Upper lobe of left lung (tissue), 6 donors: ENCODE measurements around the gene FLOT1. TPM values are rescaled to one million over a fixed set of nuclear protein-coding genes. Genes with fewer than 3 reads are reported as not detected.

Experiments used
- ATAC-seq, 2 donors: fragments of 200-7000 bp; cut with Tn5 transposase; one replicate each; pipeline ENCODE4 v1.9.1; 2022; ENCODE audit warnings: mild to moderate bottlenecking in 2 of 2, moderate library complexity in 2 of 2; ENCODE audit not compliant: low FRiP score in 2 of 2
- DNase-seq, 2 donors: peaks; one replicate each; pipeline ENCODE4 v3.0.0-alpha.2; 2019 to 2020
- H3K27ac ChIP-seq, 4 donors: fragments of 200-600 bp; sonication (generic); one replicate each; pipeline ENCODE4 v1.5.1; 2016 to 2019
- H3K27me3 ChIP-seq, 4 donors: fragments of 200-600 bp; sonication (generic); one replicate each; pipeline ENCODE4 v1.5.1; 2017 to 2019
- H3K36me3 ChIP-seq, 4 donors: fragments of 200-600 bp; sonication (generic); one replicate each; pipeline ENCODE4 v1.5.1; 2016 to 2019
- H3K4me1 ChIP-seq, 4 donors: fragments of 200-600 bp; sonication (generic); one replicate each; pipeline ENCODE4 v1.5.1; 2018 to 2019
- H3K4me3 ChIP-seq, 4 donors: fragments of 200-600 bp; sonication (generic); one replicate each; pipeline ENCODE4 v1.5.1; 2017 to 2019; ENCODE audit warnings: mild to moderate bottlenecking in 2 of 4, moderate library complexity in 1 of 4
- H3K9me3 ChIP-seq, 4 donors: fragments of 200-600 bp; sonication (generic); one replicate each; pipeline ENCODE4 v1.5.1; 2018 to 2019
- EP300 ChIP-seq, 4 donors: sonication (generic); formaldehyde crosslinking; IDR thresholded peaks; one replicate each; pipeline ENCODE4 v1.5.1; 2017; ENCODE audit warnings: antibody characterized with exemption in 4 of 4, control low read depth in 2 of 4
- POLR2AphosphoS5 ChIP-seq, 2 donors: sonication (generic); formaldehyde crosslinking; IDR thresholded peaks; one replicate each; pipeline ENCODE4 v1.5.1; 2017; ENCODE audit warnings: antibody characterized with exemption in 2 of 2
- whole genome bisulfite sequencing, 2 donors: methylation state at CpG; one replicate each; pipeline ENCODE4 v1.1.5; 2017 to 2018; 5-methylcytosine and 5-hydroxymethylcytosine counted together
- small RNA-seq, 4 donors: library from RNA; depleted of rRNA; stranded (forward); fragments of <200 nt; gene quantifications; one replicate each; pipeline ENCODE3, GENCODE V24; 2016
- total RNA-seq, 6 donors: library from RNA; depleted of rRNA in 4 of 6; stranded (reverse); fragments of >200 nt in 4 of 6; gene quantifications; one replicate each; pipeline versions ENCODE4 v1.1.0 to v1.2.1, GENCODE V29; 2016 to 2021
- TF ChIP-seq, protein P1 (sequence below), 6 experiments: fragments of 450-650 bp in 4 of 6; fragments of 200-600 bp in 2 of 6; sonication (generic) in 2 of 6; IDR thresholded peaks; one replicate each; pipeline ENCODE4 v1.5.1; 2016 to 2019; ENCODE audit warnings: antibody characterized with exemption in 6 of 6
- donor health status: DM: no; HTN: no; CAD: no; lungs with moderate emphysema.
- donor health status: DM: no; HTN: yes; CAD: no; lungs with severe emphysema.

Gene FLOT1
- total RNA-seq, 6 donors from 2014 or later = 133 to 212 (median 143) TPM

DNA sequence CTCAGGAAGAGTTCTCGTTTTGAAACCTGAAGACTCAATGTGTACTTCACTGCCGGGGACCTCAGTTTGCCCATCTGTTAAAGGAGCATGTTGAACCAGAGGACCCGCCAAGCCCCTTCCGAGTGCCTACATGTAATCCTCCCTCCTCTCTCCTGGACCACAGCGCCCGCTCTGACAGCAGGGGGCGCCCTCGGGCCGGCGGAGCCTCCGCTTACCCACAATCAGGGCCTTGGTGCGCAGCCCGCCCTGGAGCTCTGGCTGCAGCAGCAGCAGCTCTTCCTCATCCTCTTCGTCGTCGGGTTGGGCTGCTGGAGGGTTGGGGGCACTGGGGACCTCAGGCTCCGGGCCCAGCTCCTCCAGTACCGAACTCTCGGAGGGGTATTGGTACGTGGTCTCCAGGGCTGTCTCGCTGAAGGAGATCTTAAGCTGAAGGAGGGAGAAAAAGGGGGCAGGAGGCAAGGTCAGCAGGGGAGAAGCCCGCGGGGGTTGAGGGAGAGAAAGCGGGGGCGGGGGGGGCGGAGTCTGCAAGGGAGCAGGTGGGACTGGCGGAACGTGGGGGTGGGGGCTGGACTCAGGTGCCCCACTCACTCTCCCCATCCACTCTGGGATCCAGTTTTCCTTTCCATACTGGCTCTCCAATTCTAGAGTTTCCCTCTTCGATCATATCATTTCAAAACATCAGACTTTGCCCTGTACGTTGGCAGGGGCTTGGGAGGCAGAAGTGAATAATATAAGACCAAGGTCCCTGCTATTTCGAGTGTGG lies 63.3 kb downstream of the FLOT1 start:
- H3K27me3 ChIP-seq = no peaks in the 10 kb centered on the region
- DNase-seq = peak; percentile 89 to 98
- peaks cover 4 to 55% (median 29%) of the 10 kb centered on the region in 4 donors for H3K36me3 ChIP-seq
- peak overlapping the region; percentile 54 to 99 (median 64) for H3K27ac ChIP-seq
- peak; percentile 89 for ATAC-seq
- TF ChIP-seq POLR2AphosphoS5 (IDR thresholded peaks at IDR 0.05) (peak; percentile 51 to 69), EP300 (IDR thresholded peaks at IDR 0.05) (no peak)
- TF ChIP-seq, protein P1, sequence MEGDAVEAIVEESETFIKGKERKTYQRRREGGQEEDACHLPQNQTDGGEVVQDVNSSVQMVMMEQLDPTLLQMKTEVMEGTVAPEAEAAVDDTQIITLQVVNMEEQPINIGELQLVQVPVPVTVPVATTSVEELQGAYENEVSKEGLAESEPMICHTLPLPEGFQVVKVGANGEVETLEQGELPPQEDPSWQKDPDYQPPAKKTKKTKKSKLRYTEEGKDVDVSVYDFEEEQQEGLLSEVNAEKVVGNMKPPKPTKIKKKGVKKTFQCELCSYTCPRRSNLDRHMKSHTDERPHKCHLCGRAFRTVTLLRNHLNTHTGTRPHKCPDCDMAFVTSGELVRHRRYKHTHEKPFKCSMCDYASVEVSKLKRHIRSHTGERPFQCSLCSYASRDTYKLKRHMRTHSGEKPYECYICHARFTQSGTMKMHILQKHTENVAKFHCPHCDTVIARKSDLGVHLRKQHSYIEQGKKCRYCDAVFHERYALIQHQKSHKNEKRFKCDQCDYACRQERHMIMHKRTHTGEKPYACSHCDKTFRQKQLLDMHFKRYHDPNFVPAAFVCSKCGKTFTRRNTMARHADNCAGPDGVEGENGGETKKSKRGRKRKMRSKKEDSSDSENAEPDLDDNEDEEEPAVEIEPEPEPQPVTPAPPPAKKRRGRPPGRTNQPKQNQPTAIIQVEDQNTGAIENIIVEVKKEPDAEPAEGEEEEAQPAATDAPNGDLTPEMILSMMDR (IDR thresholded peaks at IDR 0.05) = peak; percentile 91 to 97 (median 94)
- no peaks in the 10 kb centered on the region for H3K9me3 ChIP-seq
- H3K4me3 ChIP-seq = peak overlapping the region in 3 of 4 donors; percentile 6 to 70 (median 25)
- whole genome bisulfite sequencing, 2 donors = 14 to 22% methylated on average over 18 to 30 of the region's 31 CpGs
- peaks cover 33 to 50% (median 39%) of the 10 kb centered on the region in 4 donors for H3K4me1 ChIP-seq

Small RNA genes within 50 kb of the gene (small RNA-seq; reads per million reads assigned to genes)
- gene RF00019 = 0 reads per million in 4 donors
- 0 reads per million in 4 donors for gene RN7SL353P

Other genes with a start within 250 kb of the FLOT1 start
- gene GNL1, start 186.2 kb downstream of the FLOT1 start, total RNA-seq = 10 to 100 TPM; 30.4 to 60.6 (median 51.2) TPM
- 10 to 100 TPM in 1 of 6 donors, 1 to 10 TPM in 5; 6.0 to 13.6 (median 7.0) TPM for gene PRR3, start 185.4 kb downstream of the FLOT1 start, total RNA-seq
- gene ABCF1, start 171.2 kb downstream of the FLOT1 start, total RNA-seq = 10 to 100 TPM; 41.2 to 57.6 (median 52.9) TPM
- gene PPP1R10, start 125.4 kb downstream of the FLOT1 start, total RNA-seq = 10 to 100 TPM; 32.0 to 72.1 (median 50.7) TPM
- 10 to 100 TPM; 23.0 to 62.5 (median 45.7) TPM for gene MRPS18B, start 124.8 kb downstream of the FLOT1 start, total RNA-seq
- 10 to 100 TPM in 1 of 6 donors, 1 to 10 TPM in 5; 3.1 to 36.7 (median 6.2) TPM for gene ATAT1, start 115.8 kb downstream of the FLOT1 start, total RNA-seq
- 10 to 100 TPM in 5 of 6 donors, 1 to 10 TPM in 1; 8.8 to 57.6 (median 15.2) TPM for gene C6orf136, start 95.6 kb downstream of the FLOT1 start, total RNA-seq
- gene DHX16, start 69.7 kb downstream of the FLOT1 start, total RNA-seq = 10 to 100 TPM; 28.1 to 60.8 (median 31.8) TPM
- gene PPP1R18, start 56.0 kb downstream of the FLOT1 start, total RNA-seq = 100 to 1,000 TPM in 1 of 6 donors, 10 to 100 TPM in 5; 23.5 to 103 (median 60.8) TPM
- 10 to 100 TPM in 1 of 6 donors, 1 to 10 TPM in 5; 3.3 to 13.4 (median 7.2) TPM for gene NRM, start 51.7 kb downstream of the FLOT1 start, total RNA-seq
- gene MDC1, start 25.4 kb downstream of the FLOT1 start, total RNA-seq = 10 to 100 TPM; 13.5 to 33.5 (median 24.2) TPM
- gene TUBB, start 22.3 kb downstream of the FLOT1 start, total RNA-seq = 100 to 1,000 TPM in 4 of 6 donors, 10 to 100 TPM in 2; 71.2 to 347 (median 149) TPM
- 10 to 100 TPM in 4 of 6 donors, 1 to 10 TPM in 2; 4.2 to 61.1 (median 19.8) TPM for gene IER3, start 1.9 kb upstream of the FLOT1 start, total RNA-seq
- gene DDR1, start 141.8 kb upstream of the FLOT1 start, total RNA-seq = 100 to 1,000 TPM in 5 of 6 donors, 10 to 100 TPM in 1; 75.4 to 147 (median 111) TPM
- gene GTF2H4, start 165.5 kb upstream of the FLOT1 start, total RNA-seq = 10 to 100 TPM; 10.1 to 47.6 (median 27.6) TPM
- 10 to 100 TPM; 23.0 to 56.6 (median 29.5) TPM for gene VARS2, start 171.6 kb upstream of the FLOT1 start, total RNA-seq
- gene SFTA2, start 189.5 kb upstream of the FLOT1 start, total RNA-seq = 100 to 1,000 TPM in 5 of 6 donors, 10 to 100 TPM in 1; 80.7 to 511 (median 229) TPM
- gene MUCL3, start 198.3 kb upstream of the FLOT1 start, total RNA-seq = 10 to 100 TPM in 2 of 6 donors, 1 to 10 TPM in 4; 1.8 to 38.8 (median 5.0) TPM
- gene MUC21, start 241.0 kb upstream of the FLOT1 start, total RNA-seq = 1 to 10 TPM; 2.1 to 5.2 (median 3.6) TPM